ENCODE results near the gene EXOC6B. TPM values are rescaled to one million over a fixed set of nuclear protein-coding genes. Genes with fewer than 3 reads are reported as not detected.

Gene EXOC6B
- total and polyA plus RNA-seq, 2 of the 8 experiments (the other 6 are each of a cell fraction or from before 2014, with no cell fraction given), result 13.5 to 33.0 TPM

- no peak for TF ChIP-seq CHD7 (IDR thresholded peaks at IDR 0.05; ENCODE audit: insufficient replicate concordance, low read length)
- TF ChIP-seq TEAD4 (IDR thresholded peaks at IDR 0.05; ENCODE audit: low read depth, low read length), result no peak
- no peak for TF ChIP-seq POLR2A (IDR thresholded peaks at IDR 0.05; ENCODE audit: control extremely low read depth in 1 of 2, low read depth in 2 of 2, low read length in 2 of 2)
- no peak for TF ChIP-seq RFX5 (IDR thresholded peaks at IDR 0.05; ENCODE audit: borderline replicate concordance, low read depth, low read length)
- TF ChIP-seq TAF7 (optimal IDR thresholded peaks at IDR 0.05; ENCODE audit: borderline replicate concordance, low read depth, low read length), result no peak
- no peak for TF ChIP-seq SRF (IDR thresholded peaks at IDR 0.05; ENCODE audit: low read depth, low read length)
- TF ChIP-seq MAFK (IDR thresholded peaks at IDR 0.05; ENCODE audit: low read depth, low read length), result no peak
- TF ChIP-seq JUND (IDR thresholded peaks at IDR 0.05; ENCODE audit: low read length), result no peak
- no peak for TF ChIP-seq CHD2 (IDR thresholded peaks at IDR 0.05; ENCODE audit: low read length)
- no peak for TF ChIP-seq SP4 (IDR thresholded peaks at IDR 0.05; ENCODE audit: low read length)
These were observed 621.6 kb downstream of the EXOC6B start (continued) for GRCh38 chr2:72204156-72204785.
